RWPE1 (cell line): Measurements from ENCODE around the gene GMNN.

ENCODE experiments used
- CTCF ChIA-PET: fragments of 350-600 bp; sonication (Branson Sonifier 250); formaldehyde crosslinking; extraction: SDS; loops from one replicate; lab custom pipeline; 2021; lab: Yijun Ruan, JAX
- POLR2A ChIA-PET: fragments of 400-600 bp; formaldehyde crosslinking; extraction: SDS; loops from one replicate; lab custom pipeline; 2020; ENCODE audit warnings: antibody characterized with exemption; ENCODE audit not compliant: low non-redundant PET; lab: Yijun Ruan, JAX
- DNase-seq: peaks from one replicate; pipeline ENCODE4 v3.0.0; 2012; ENCODE audit warnings: low spot score
- H3K27ac ChIP-seq: fragments of 450-650 bp; 2 replicates; pipeline ENCODE4 v1.5.1; 2017
- CTCF ChIP-seq: fragments of 450-650 bp; conservative IDR thresholded peaks from 2 replicates; pipeline ENCODE4 v1.5.1; 2017; ENCODE audit warnings: low read depth, mild to moderate bottlenecking

GMNN gene

GRCh38 chr6:24788031-24788665 is 13.4 kb downstream of the GMNN start:
- no peak overlapping the region for H3K27ac ChIP-seq
- TF ChIP-seq CTCF = no peak
- ChIA-PET POLR2A (no interaction called here), CTCF (interaction anchor here (0.6 kb wide), 1 partner anchor 21 kb away, joined by 3 read pairs; no protein-coding TSS in a partner anchor)
- no peak for DNase-seq

- ChIA-PET POLR2A (no interaction called here), CTCF (no interaction called here)
- no peak for TF ChIP-seq CTCF
Measured at GRCh38 chr6:24795106-24795505, 20.4 kb downstream of the GMNN start.

GRCh38 chr6:24796616-24797290 is 22.0 kb downstream of the GMNN start:
- ChIA-PET CTCF (interaction anchor here (0.7 kb wide), 1 partner anchor 9 kb away, joined by 3 read pairs; no protein-coding TSS in a partner anchor), POLR2A (no interaction called here)
- H3K27ac ChIP-seq = no peak overlapping the region
- TF ChIP-seq CTCF = no peak
- DNase-seq = no peak

More at GRCh38 chr6:24795106-24795505, 20.4 kb downstream of the GMNN start:
- DNase-seq = no peak
- H3K27ac ChIP-seq = no peak overlapping the region

GRCh38 chr6:24797596-24798216 is 23.0 kb downstream of the GMNN start:
- POLR2A ChIA-PET = no interaction called here
- DNase-seq = no peak
- no peak overlapping the region for H3K27ac ChIP-seq
- no peak for TF ChIP-seq CTCF
- CTCF ChIA-PET = no interaction called here

- TF ChIP-seq CTCF = no peak
- CTCF ChIA-PET = interaction anchor here (0.7 kb wide), 1 partner anchor 193 kb away, joined by 3 read pairs; no protein-coding TSS in a partner anchor
- H3K27ac ChIP-seq = no peak within 1 kb of the TSS
- no peak for DNase-seq
- POLR2A ChIA-PET = no interaction called here
Measured at GRCh38 chr6:24798740-24799540, 24.2 kb downstream of the GMNN start, which contains the start of gene ARMH2. TSS of gene ARMH2 (minus strand) at chr6:24798917. CDS start at chr6:24798857, 60 bp downstream.

- ChIA-PET POLR2A (no interaction called here), CTCF (interaction anchor here (0.7 kb wide), 1 partner anchor 193 kb away, joined by 3 read pairs; no protein-coding TSS in a partner anchor)
- no peak overlapping the region for H3K27ac ChIP-seq
- TF ChIP-seq CTCF = no peak
- peak; percentile 30 for DNase-seq
Measured at GRCh38 chr6:24799541-24799915, 24.8 kb downstream of the GMNN start.
